GM19099 (cell line): Measurements from ENCODE around the gene ALDH4A1.

ENCODE experiments used
- POLR2A ChIP-seq: IDR thresholded peaks from 3 replicates; pipeline ENCODE4 v1.6.1; 2011; ENCODE audit warnings: low read depth; ENCODE audit not compliant: insufficient read length; ENCODE audit errors: extremely low read depth

The ALDH4A1 gene

DNA sequence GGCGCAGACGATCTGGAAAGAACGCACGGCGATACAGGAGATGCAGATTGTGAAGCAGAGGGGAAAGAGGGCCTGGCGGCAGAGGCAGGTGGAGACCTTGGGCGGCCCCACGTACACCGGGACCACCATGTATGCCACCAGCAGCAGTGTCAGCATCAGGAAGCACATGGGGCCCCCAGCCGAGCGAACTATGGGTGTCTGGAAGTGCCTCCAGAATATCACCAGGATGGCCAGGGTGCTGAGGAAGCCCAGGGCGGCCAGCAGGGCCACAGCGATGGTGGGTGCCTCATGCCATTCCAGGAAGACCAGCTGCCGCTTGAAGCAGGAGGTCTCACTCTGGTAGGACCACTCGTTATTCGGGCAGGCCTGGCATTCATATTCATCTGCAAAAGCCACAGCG, 62.2 kb downstream of the ALDH4A1 start:
- no peak for TF ChIP-seq POLR2A

GRCh38 chr1:18836654-18837053, 65.7 kb downstream of the ALDH4A1 start:
- TF ChIP-seq POLR2A = no peak

- TF ChIP-seq POLR2A = no peak
These were observed 70.7 kb downstream of the ALDH4A1 start for GRCh38 chr1:18831656-18832055.

- TF ChIP-seq POLR2A = no peak
These were observed 71.8 kb downstream of the ALDH4A1 start for GRCh38 chr1:18830596-18830995.

- no peak for TF ChIP-seq POLR2A
These were observed 72.7 kb downstream of the ALDH4A1 start for GRCh38 chr1:18829671-18830070.

DNA sequence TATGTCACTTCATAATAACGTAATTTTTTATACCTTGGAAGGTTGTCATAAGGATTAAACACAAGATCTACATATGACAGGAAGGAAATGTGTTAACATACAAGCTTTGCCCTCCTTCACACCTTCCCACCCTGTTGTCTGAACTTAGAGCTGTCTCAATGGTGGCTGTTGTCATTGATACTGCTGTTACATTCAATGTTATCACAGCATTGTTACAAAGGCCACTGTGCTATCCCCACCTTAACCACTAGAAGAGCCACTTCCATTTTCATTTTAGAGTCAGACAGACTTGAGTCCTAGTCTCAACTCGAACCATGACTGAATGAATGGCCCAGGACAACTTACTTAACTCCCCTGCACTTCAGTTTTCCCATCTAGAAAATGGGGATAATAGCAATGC, 74.1 kb downstream of the ALDH4A1 start:
- no peak for TF ChIP-seq POLR2A

DNA sequence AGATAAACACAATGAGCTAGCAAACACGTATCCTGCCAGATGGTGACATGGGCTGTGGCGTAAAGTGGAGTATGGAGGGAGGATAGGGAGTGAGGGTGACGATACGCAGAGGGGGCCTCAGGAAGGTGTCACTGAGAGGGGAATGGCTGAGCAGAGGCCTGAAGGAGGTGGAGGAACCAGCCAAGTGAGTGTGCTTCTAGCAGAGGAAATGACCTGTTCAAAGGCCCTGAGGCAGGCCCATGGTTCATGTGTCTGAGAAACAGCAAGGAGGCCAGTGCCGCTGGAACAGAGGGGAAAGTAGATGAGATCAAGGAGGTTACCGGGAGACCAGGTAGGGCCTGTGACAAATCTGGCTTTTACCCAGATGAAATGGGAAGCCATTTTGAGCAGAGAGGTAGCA, 78.9 kb downstream of the ALDH4A1 start:
- no peak for TF ChIP-seq POLR2A
